ENCODE results near the gene CASTOR1.

DNA sequence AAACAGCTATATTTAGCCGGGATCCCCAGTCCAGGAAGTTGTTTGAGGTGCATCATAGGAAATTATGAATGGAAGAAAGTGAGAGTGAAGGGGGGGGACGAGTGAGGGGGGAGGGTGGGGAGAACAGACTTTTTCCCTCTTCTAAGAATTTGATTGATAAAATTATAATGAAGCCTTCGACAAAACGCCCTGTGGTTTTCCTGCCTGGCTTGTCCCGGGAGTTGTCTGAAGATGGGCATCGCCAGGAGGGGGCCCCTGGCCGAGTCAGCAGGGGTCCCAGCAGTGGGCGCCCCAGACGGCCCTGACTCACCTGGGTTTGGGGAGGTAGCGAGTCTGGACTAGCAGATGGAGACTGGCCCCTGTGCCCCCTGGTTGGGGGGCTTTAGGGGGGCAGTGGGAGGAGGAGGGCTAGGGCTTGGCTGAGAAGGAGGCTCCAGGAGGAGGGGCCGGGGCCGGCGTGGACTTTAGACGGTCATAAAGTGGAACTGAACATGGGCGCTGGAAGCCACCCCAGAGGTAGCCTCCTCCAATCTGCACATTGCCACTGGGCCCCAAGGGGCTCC, 42.4 kb downstream of the CASTOR1 start:
- TF ChIP-seq, protein P1, sequence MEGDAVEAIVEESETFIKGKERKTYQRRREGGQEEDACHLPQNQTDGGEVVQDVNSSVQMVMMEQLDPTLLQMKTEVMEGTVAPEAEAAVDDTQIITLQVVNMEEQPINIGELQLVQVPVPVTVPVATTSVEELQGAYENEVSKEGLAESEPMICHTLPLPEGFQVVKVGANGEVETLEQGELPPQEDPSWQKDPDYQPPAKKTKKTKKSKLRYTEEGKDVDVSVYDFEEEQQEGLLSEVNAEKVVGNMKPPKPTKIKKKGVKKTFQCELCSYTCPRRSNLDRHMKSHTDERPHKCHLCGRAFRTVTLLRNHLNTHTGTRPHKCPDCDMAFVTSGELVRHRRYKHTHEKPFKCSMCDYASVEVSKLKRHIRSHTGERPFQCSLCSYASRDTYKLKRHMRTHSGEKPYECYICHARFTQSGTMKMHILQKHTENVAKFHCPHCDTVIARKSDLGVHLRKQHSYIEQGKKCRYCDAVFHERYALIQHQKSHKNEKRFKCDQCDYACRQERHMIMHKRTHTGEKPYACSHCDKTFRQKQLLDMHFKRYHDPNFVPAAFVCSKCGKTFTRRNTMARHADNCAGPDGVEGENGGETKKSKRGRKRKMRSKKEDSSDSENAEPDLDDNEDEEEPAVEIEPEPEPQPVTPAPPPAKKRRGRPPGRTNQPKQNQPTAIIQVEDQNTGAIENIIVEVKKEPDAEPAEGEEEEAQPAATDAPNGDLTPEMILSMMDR (conservative IDR thresholded peaks at IDR 0.05): no peak
- TF ChIP-seq ZFX (IDR thresholded peaks at IDR 0.05): no peak
